ENCODE measurements around the gene PDCD10.
A peak's percentile ranks its signal among the peaks of the same experiment; 100 is the strongest.

PDCD10 gene

GRCh38 chr3:167700046-167700445 lies 34.6 kb downstream of the PDCD10 start:
- Histone ChIP-seq H3K4me3 (replicated peaks; ENCODE audit: insufficient read depth, low read length) (no peak overlapping the region), H3K27me3 (ENCODE audit: insufficient read depth, poor library complexity, severe bottlenecking) (no peaks in the 10 kb centered on the region), H3K27ac (replicated peaks) (no peak overlapping the region)
- TF ChIP-seq REST (IDR thresholded peaks at IDR 0.05; ENCODE audit: insufficient replicate concordance, low read depth) (no peak), GABPA (IDR thresholded peaks at IDR 0.05; ENCODE audit: low read depth) (no peak), SPI1 (IDR thresholded peaks at IDR 0.05; ENCODE audit: borderline replicate concordance, low read depth) (no peak), POLR2AphosphoS5 (IDR thresholded peaks at IDR 0.05; ENCODE audit: low read depth) (no peak)
- TF ChIP-seq, protein P1, sequence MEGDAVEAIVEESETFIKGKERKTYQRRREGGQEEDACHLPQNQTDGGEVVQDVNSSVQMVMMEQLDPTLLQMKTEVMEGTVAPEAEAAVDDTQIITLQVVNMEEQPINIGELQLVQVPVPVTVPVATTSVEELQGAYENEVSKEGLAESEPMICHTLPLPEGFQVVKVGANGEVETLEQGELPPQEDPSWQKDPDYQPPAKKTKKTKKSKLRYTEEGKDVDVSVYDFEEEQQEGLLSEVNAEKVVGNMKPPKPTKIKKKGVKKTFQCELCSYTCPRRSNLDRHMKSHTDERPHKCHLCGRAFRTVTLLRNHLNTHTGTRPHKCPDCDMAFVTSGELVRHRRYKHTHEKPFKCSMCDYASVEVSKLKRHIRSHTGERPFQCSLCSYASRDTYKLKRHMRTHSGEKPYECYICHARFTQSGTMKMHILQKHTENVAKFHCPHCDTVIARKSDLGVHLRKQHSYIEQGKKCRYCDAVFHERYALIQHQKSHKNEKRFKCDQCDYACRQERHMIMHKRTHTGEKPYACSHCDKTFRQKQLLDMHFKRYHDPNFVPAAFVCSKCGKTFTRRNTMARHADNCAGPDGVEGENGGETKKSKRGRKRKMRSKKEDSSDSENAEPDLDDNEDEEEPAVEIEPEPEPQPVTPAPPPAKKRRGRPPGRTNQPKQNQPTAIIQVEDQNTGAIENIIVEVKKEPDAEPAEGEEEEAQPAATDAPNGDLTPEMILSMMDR (IDR thresholded peaks at IDR 0.05; ENCODE audit: insufficient read depth, low read length): no peak
- no peak for DNase-seq (ENCODE audit: low read depth in 1 of 2, low spot score in 1 of 2)

- DNase-seq (ENCODE audit: low read depth in 1 of 2, low spot score in 1 of 2): no peak
- no peaks in the 10 kb centered on the region for H3K27me3 ChIP-seq (ENCODE audit: insufficient read depth, poor library complexity, severe bottlenecking)
- no peak overlapping the region for H3K27ac ChIP-seq (replicated peaks)
- no peak overlapping the region for H3K4me3 ChIP-seq (replicated peaks; ENCODE audit: insufficient read depth, low read length)
- no peak for TF ChIP-seq REST (IDR thresholded peaks at IDR 0.05; ENCODE audit: insufficient replicate concordance, low read depth)
- TF ChIP-seq SPI1 (IDR thresholded peaks at IDR 0.05; ENCODE audit: borderline replicate concordance, low read depth): no peak
- TF ChIP-seq, protein P1 (IDR thresholded peaks at IDR 0.05; ENCODE audit: insufficient read depth, low read length): no peak
- TF ChIP-seq POLR2AphosphoS5 (IDR thresholded peaks at IDR 0.05; ENCODE audit: low read depth): no peak
- TF ChIP-seq GABPA (IDR thresholded peaks at IDR 0.05; ENCODE audit: low read depth): no peak
Observed at GRCh38 chr3:167694121-167694520, 40.6 kb downstream of the PDCD10 start.

DNA sequence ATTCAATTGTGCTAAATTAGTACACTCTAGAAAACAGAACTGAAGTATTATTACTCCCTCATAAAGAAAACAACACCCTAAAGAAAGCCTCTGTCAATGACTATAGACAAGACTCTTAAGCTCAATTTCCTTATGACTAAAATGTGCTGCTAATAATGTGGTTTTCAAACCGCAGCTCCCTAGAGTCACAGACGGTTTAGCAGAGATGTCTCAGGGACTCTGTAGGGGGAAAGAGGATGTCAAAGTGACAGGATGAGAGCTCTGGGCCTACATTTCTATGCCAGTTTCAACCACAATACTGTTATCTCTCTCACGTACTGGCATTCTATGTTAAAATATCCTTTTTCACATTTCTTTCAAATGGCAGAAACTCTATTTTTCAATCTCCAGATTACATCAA lies 43.3 kb downstream of the PDCD10 start:
- Histone ChIP-seq H3K27ac (replicated peaks) (no peak overlapping the region), H3K4me3 (replicated peaks; ENCODE audit: insufficient read depth, low read length) (no peak overlapping the region), H3K27me3 (ENCODE audit: insufficient read depth, poor library complexity, severe bottlenecking) (no peaks in the 10 kb centered on the region)
- DNase-seq (ENCODE audit: low read depth in 1 of 2, low spot score in 1 of 2): peak in 1 of 2 experiments; percentile 53
- TF ChIP-seq REST (IDR thresholded peaks at IDR 0.05; ENCODE audit: insufficient replicate concordance, low read depth): no peak
- no peak for TF ChIP-seq SPI1 (IDR thresholded peaks at IDR 0.05; ENCODE audit: borderline replicate concordance, low read depth)
- TF ChIP-seq, protein P1 (IDR thresholded peaks at IDR 0.05; ENCODE audit: insufficient read depth, low read length): no peak
- TF ChIP-seq GABPA (IDR thresholded peaks at IDR 0.05; ENCODE audit: low read depth): no peak
- no peak for TF ChIP-seq POLR2AphosphoS5 (IDR thresholded peaks at IDR 0.05; ENCODE audit: low read depth)

Measured in HL-60 (cell line).